Tibial nerve (tissue), 4 donors: Measurements from ENCODE around the gene ADRA1B. TPM values are rescaled to one million over a fixed set of nuclear protein-coding genes. Genes with fewer than 3 reads are reported as not detected.

Source experiments
- DNase-seq, 2 donors: peaks; one replicate each; pipeline ENCODE4 v3.0.0-alpha.2; 2019; ENCODE audit warnings: low spot score in 2 of 2
- H3K27ac ChIP-seq, 4 donors: fragments of 200-600 bp; sonication (generic) in 3 of 4; one replicate each; pipeline ENCODE4 v1.5.1; 2017 to 2019; ENCODE audit warnings: mild to moderate bottlenecking in 1 of 4
- H3K27me3 ChIP-seq, 2 donors: fragments of 200-600 bp; sonication (generic) in 1 of 2; one replicate each; pipeline versions ENCODE4 v1.5.1 to v1.6.0; 2017 to 2019
- H3K36me3 ChIP-seq, 3 donors: fragments of 200-600 bp; sonication (generic); one replicate each; pipeline ENCODE4 v1.5.1; 2018 to 2019
- H3K4me1 ChIP-seq, 4 donors: fragments of 200-600 bp; sonication (generic) in 3 of 4; one replicate each; pipeline ENCODE4 v1.5.1; 2017 to 2019
- H3K4me3 ChIP-seq, 4 donors: fragments of 200-600 bp; sonication (generic) in 3 of 4; one replicate each; pipeline ENCODE4 v1.5.1; 2017 to 2019; ENCODE audit warnings: mild to moderate bottlenecking in 1 of 4, moderate library complexity in 1 of 4
- H3K9me3 ChIP-seq, 4 donors: fragments of 200-600 bp; sonication (generic) in 3 of 4; one replicate each; pipeline ENCODE4 v1.5.1; 2017 to 2019
- EP300 ChIP-seq, 2 donors: sonication (generic); formaldehyde crosslinking; IDR thresholded peaks; one replicate each; pipeline ENCODE4 v1.6.1; 2017; ENCODE audit warnings: antibody characterized with exemption in 2 of 2, mild to moderate bottlenecking in 1 of 2
- POLR2A ChIP-seq, 2 donors: fragments of 450-650 bp; IDR thresholded peaks; one replicate each; pipeline ENCODE4 v1.6.1; 2017; ENCODE audit warnings: antibody characterized with exemption in 2 of 2, mild to moderate bottlenecking in 2 of 2, moderate library complexity in 2 of 2
- WGBS, 2 donors: methylation state at CpG; one replicate each; pipeline ENCODE4 v1.1.5; 2018; 5-methylcytosine and 5-hydroxymethylcytosine counted together
- total RNA-seq, 4 donors: library from RNA; depleted of rRNA; stranded (reverse); fragments of >200 nt; gene quantifications; one replicate each; pipeline ENCODE4 v1.1.0, GENCODE V29; 2016
- TF ChIP-seq, protein P1 (sequence below), 5 experiments: fragments of 200-600 bp in 3 of 5; fragments of 450-650 bp in 2 of 5; sonication (generic) in 3 of 5; IDR thresholded peaks; one replicate each; pipeline ENCODE4 v1.5.1; 2016 to 2019; ENCODE audit warnings: antibody characterized with exemption in 5 of 5, mild to moderate bottlenecking in 3 of 5, moderate library complexity in 2 of 5

ADRA1B gene
- total RNA-seq, 4 donors from 2014 or later: 3.6 to 6.9 (median 6.2) TPM

DNA sequence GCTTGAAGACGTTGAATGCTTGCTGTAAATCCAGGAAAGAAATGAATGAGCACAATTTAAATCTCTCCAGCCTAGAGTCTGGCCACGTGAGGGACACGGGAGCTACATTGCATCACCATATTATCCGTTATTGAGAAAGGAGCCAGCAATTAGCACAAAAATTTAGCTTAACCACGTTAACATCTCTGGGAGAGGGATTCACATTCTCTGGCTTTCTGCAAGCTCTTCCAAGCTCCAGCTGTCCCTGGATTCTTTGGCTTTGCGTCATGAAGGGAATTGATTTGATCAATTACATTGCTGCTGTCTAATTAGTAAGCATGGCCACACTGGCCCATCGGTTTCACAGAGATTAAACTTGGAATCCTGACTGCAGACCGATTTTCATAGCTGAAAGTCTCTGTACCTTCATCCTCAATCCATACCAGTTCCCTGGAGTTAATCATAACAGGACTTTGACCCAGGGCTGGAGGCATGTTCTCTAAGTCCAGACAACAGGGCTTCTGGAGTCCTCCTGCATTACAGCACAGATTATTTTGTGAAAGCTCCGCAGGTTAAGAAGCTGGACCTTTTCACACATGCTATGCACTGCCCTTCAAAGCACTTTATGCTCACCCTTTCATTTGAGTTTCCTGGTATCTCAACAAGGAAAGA is 31.6 kb downstream of the ADRA1B start:
- Histone ChIP-seq H3K27me3 (no peaks in the 10 kb centered on the region), H3K9me3 (no peaks in the 10 kb centered on the region), H3K4me1 (no peaks in the 10 kb centered on the region), H3K36me3 (no peaks in the 10 kb centered on the region), H3K4me3 (no peak overlapping the region), H3K27ac (no peak overlapping the region)
- WGBS, 2 donors: 68 to 73% methylated on average over 9 of the region's 9 CpGs
- TF ChIP-seq EP300 (IDR thresholded peaks at IDR 0.05): no peak
- TF ChIP-seq POLR2A (IDR thresholded peaks at IDR 0.05): no peak
- TF ChIP-seq, protein P1, sequence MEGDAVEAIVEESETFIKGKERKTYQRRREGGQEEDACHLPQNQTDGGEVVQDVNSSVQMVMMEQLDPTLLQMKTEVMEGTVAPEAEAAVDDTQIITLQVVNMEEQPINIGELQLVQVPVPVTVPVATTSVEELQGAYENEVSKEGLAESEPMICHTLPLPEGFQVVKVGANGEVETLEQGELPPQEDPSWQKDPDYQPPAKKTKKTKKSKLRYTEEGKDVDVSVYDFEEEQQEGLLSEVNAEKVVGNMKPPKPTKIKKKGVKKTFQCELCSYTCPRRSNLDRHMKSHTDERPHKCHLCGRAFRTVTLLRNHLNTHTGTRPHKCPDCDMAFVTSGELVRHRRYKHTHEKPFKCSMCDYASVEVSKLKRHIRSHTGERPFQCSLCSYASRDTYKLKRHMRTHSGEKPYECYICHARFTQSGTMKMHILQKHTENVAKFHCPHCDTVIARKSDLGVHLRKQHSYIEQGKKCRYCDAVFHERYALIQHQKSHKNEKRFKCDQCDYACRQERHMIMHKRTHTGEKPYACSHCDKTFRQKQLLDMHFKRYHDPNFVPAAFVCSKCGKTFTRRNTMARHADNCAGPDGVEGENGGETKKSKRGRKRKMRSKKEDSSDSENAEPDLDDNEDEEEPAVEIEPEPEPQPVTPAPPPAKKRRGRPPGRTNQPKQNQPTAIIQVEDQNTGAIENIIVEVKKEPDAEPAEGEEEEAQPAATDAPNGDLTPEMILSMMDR (IDR thresholded peaks at IDR 0.05): no peak
- DNase-seq: no peak

GRCh38 chr5:159951387-159951786 is 35.1 kb downstream of the ADRA1B start:
- H3K4me3 ChIP-seq: no peak overlapping the region
- WGBS, 2 donors: 30 to 81% methylated on average over 9 to 10 of the region's 10 CpGs
- TF ChIP-seq, protein P1 (IDR thresholded peaks at IDR 0.05): no peak
- no peak for TF ChIP-seq POLR2A (IDR thresholded peaks at IDR 0.05)
- no peak for TF ChIP-seq EP300 (IDR thresholded peaks at IDR 0.05)
- no peak for DNase-seq
- no peaks in the 10 kb centered on the region for H3K4me1 ChIP-seq
- no peak overlapping the region for H3K27ac ChIP-seq
- H3K27me3 ChIP-seq: no peaks in the 10 kb centered on the region
- no peaks in the 10 kb centered on the region for H3K36me3 ChIP-seq
- H3K9me3 ChIP-seq: no peaks in the 10 kb centered on the region

DNA sequence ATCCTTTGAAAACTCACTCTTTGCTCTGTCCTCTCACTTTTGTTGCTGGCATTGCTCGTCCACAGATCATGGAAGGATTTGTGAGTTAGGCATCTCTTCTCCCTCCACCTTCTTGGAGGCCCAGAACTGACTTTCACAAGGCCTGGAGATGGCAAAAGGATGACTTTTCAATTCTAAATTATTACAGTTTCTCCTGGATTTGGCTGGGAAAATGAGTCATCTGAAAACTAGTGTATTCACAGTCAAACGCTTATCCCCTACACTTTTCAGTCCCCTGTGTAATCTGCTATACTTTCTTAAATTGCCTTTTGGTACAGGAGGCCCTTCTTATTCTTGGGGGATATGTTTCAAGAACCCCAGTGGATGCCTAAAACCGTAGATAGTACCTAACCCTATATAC is 35.6 kb downstream of the ADRA1B start:
- TF ChIP-seq EP300 (IDR thresholded peaks at IDR 0.05) (no peak), POLR2A (IDR thresholded peaks at IDR 0.05) (no peak)
- TF ChIP-seq, protein P1 (IDR thresholded peaks at IDR 0.05): no peak

GRCh38 chr5:159953609-159954008 is 37.3 kb downstream of the ADRA1B start:
- H3K27ac ChIP-seq: no peak overlapping the region
- H3K9me3 ChIP-seq: no peaks in the 10 kb centered on the region
- no peaks in the 10 kb centered on the region for H3K36me3 ChIP-seq
- TF ChIP-seq POLR2A (IDR thresholded peaks at IDR 0.05) (no peak), EP300 (IDR thresholded peaks at IDR 0.05) (no peak)
- TF ChIP-seq, protein P1 (IDR thresholded peaks at IDR 0.05): no peak
- H3K4me3 ChIP-seq: no peak overlapping the region
- no peaks in the 10 kb centered on the region for H3K27me3 ChIP-seq
- H3K4me1 ChIP-seq: no peaks in the 10 kb centered on the region
- whole genome bisulfite sequencing, 2 donors: 87 to 95% methylated on average over 3 of the region's 3 CpGs
- no peak for DNase-seq

More for the DNA sequence above, 35.6 kb downstream of the ADRA1B start:
- H3K9me3 ChIP-seq: no peaks in the 10 kb centered on the region
- H3K27me3 ChIP-seq: no peaks in the 10 kb centered on the region
- no peak overlapping the region for H3K27ac ChIP-seq
- H3K36me3 ChIP-seq: no peaks in the 10 kb centered on the region
- no peak overlapping the region for H3K4me3 ChIP-seq
- WGBS, 2 donors: 66 to 78% methylated on average over 3 of the region's 3 CpGs
- no peak for DNase-seq
- H3K4me1 ChIP-seq: no peaks in the 10 kb centered on the region

GRCh38 chr5:159955056-159955624 is 38.9 kb downstream of the ADRA1B start:
- 84 to 92% methylated on average over 6 of the region's 6 CpGs for WGBS, 2 donors
- TF ChIP-seq, protein P1 (IDR thresholded peaks at IDR 0.05): no peak
- TF ChIP-seq POLR2A (IDR thresholded peaks at IDR 0.05) (no peak), EP300 (IDR thresholded peaks at IDR 0.05) (no peak)
- H3K27ac ChIP-seq: no peak overlapping the region

More at GRCh38 chr5:159955056-159955624, 38.9 kb downstream of the ADRA1B start:
- Histone ChIP-seq H3K9me3 (no peaks in the 10 kb centered on the region), H3K36me3 (no peaks in the 10 kb centered on the region), H3K4me1 (no peaks in the 10 kb centered on the region), H3K4me3 (no peak overlapping the region), H3K27me3 (no peaks in the 10 kb centered on the region)
- no peak for DNase-seq
